NK-92 (cell line): ENCODE measurements around the gene OR5M11.
"Not testable (repeated sequence)": the region's sequence is repeated elsewhere in the genome, so short reads cannot be mapped to it uniquely, and the experiment has no call there.

Experiments
- DNase-seq: peaks from one replicate; lab custom pipeline; 2025; ENCODE audit not compliant: unreplicated experiment; lab: John Stamatoyannopoulos, UW

Gene OR5M11

GRCh38 chr11:56543157-56543556 is at the start of gene OR5M11:
OR5M11 (minus strand) TSS chr11:56543257; CDS start chr11:56543257, 0 bp downstream.
- no peak for DNase-seq

- not testable (repeated sequence) for DNase-seq
Observed at GRCh38 chr11:56592088-56592717, 49.1 kb upstream of the OR5M11 start.

GRCh38 chr11:56577621-56578020 is 34.6 kb upstream of the OR5M11 start, which contains the start of gene OR5M10:
OR5M10 (minus strand) TSS chr11:56577721; CDS start chr11:56577721, 0 bp downstream.
- DNase-seq, result no peak

- no peak for DNase-seq
Observed at GRCh38 chr11:56558574-56558973, 15.5 kb upstream of the OR5M11 start.

GRCh38 chr11:56554691-56555090 is 11.6 kb upstream of the OR5M11 start:
- not testable (repeated sequence) for DNase-seq

GRCh38 chr11:56545531-56545930 is 2.5 kb upstream of the OR5M11 start:
- no peak for DNase-seq

GRCh38 chr11:56543739-56544138 is 682 bp upstream of the OR5M11 start:
- no peak for DNase-seq

- DNase-seq, result no peak
Observed at GRCh38 chr11:56533054-56533740, 9.9 kb downstream of the OR5M11 start.

- no peak for DNase-seq
Observed at GRCh38 chr11:56531856-56532255, 11.2 kb downstream of the OR5M11 start.

- DNase-seq, result no peak
Observed at GRCh38 chr11:56522008-56522407, 21.0 kb downstream of the OR5M11 start.

- no peak for DNase-seq
Observed at GRCh38 chr11:56513280-56513679, 29.8 kb downstream of the OR5M11 start.

- DNase-seq, result no peak
Observed at GRCh38 chr11:56509439-56509838, 33.6 kb downstream of the OR5M11 start.

- DNase-seq, result no peak
Observed at GRCh38 chr11:56497010-56497409, 46.0 kb downstream of the OR5M11 start.

- DNase-seq, result no peak
Observed at GRCh38 chr11:56495117-56495516, 47.9 kb downstream of the OR5M11 start.
